Astrocyte (in vitro differentiated cells and primary cell): Measurements from ENCODE around the gene POLR3C. TPM values are rescaled to one million over a fixed set of nuclear protein-coding genes. Genes with fewer than 3 reads are reported as not detected.

Source experiments
- DNase-seq: peaks from one replicate; pipeline ENCODE4 v3.0.0-alpha.2; 2010; ENCODE audit warnings: low read depth
- FAIRE-seq: peaks from 2 replicates; lab custom pipeline; 2011; peaks lifted over from hg19 to GRCh38; lab: Jason Lieb, UNC
- H2AFZ ChIP-seq: 2 replicates; pipeline ENCODE4 v1.6.0; 2012; ENCODE audit warnings: low read depth, low read length, inconsistent platforms
- H3K27ac ChIP-seq: 2 replicates; pipeline ENCODE4 v1.5.1; 2011; ENCODE audit warnings: low read depth, low read length, inconsistent platforms
- H3K27me3 ChIP-seq: 2 replicates; pipeline ENCODE4 v1.6.0; 2011; ENCODE audit warnings: low read length, inconsistent platforms; ENCODE audit not compliant: insufficient read depth
- H3K36me3 ChIP-seq: 2 replicates; pipeline ENCODE4 v1.5.1; 2011; ENCODE audit warnings: low read length, inconsistent platforms; ENCODE audit not compliant: insufficient read depth
- H3K4me1 ChIP-seq: 2 replicates; pipeline ENCODE4 v1.5.1; 2011; ENCODE audit warnings: low read length, inconsistent platforms; ENCODE audit not compliant: insufficient read depth
- H3K4me2 ChIP-seq: 2 replicates; pipeline ENCODE4 v1.6.0; 2012; ENCODE audit warnings: low read length, inconsistent platforms
- H3K4me3 ChIP-seq: 2 replicates; pipeline ENCODE4 v1.5.1; 2011; ENCODE audit warnings: low read depth, mild to moderate bottlenecking, low read length, inconsistent platforms; ENCODE audit not compliant: insufficient read depth
- H3K79me2 ChIP-seq: 2 replicates; pipeline ENCODE4 v1.6.0; 2012; ENCODE audit warnings: mild to moderate bottlenecking, low read length, inconsistent platforms; ENCODE audit not compliant: insufficient read depth
- H3K9ac ChIP-seq: 2 replicates; pipeline ENCODE4 v1.6.0; 2012; ENCODE audit warnings: mild to moderate bottlenecking, low read length, inconsistent platforms
- H3K9me3 ChIP-seq: 2 replicates; pipeline ENCODE4 v1.5.1; 2012; ENCODE audit warnings: low read depth, mild to moderate bottlenecking, low read length, inconsistent platforms; ENCODE audit not compliant: insufficient read depth
- H4K20me1 ChIP-seq: 2 replicates; pipeline ENCODE4 v1.6.0; 2012; ENCODE audit warnings: low read length, inconsistent platforms; ENCODE audit not compliant: insufficient read depth
- H3K27ac Mint-ChIP-seq: one replicate; pipeline ENCODE4 v1.8.0; 2021; ENCODE audit warnings: mild to moderate bottlenecking, mixed read lengths; ENCODE audit not compliant: unreplicated experiment
- H3K27me3 Mint-ChIP-seq: one replicate; pipeline ENCODE4 v1.8.0; 2021; ENCODE audit warnings: low read depth, mixed read lengths; ENCODE audit not compliant: unreplicated experiment
- H3K36me3 Mint-ChIP-seq: one replicate; pipeline ENCODE4 v1.8.0; 2021; ENCODE audit warnings: low read depth, mixed read lengths; ENCODE audit not compliant: unreplicated experiment
- H3K4me1 Mint-ChIP-seq: one replicate; pipeline ENCODE4 v1.8.0; 2021; ENCODE audit warnings: low read depth, mixed read lengths; ENCODE audit not compliant: unreplicated experiment
- H3K4me3 Mint-ChIP-seq: one replicate; pipeline ENCODE4 v1.8.0; 2021; ENCODE audit warnings: mild to moderate bottlenecking, moderate library complexity, mixed read lengths; ENCODE audit not compliant: unreplicated experiment
- H3K9me3 Mint-ChIP-seq: one replicate; pipeline ENCODE4 v1.8.0; 2021; ENCODE audit warnings: mild to moderate bottlenecking, mixed read lengths; ENCODE audit not compliant: unreplicated experiment
- CTCF ChIP-seq: IDR thresholded peaks from 2 replicates; pipeline ENCODE4 v1.5.1; 2011; ENCODE audit warnings: low read depth, mild to moderate bottlenecking, inconsistent platforms, low read length, moderate library complexity; ENCODE audit not compliant: insufficient read depth
- EZH2 ChIP-seq: IDR thresholded peaks from 2 replicates; pipeline ENCODE4 v1.6.1; 2012; ENCODE audit warnings: mild to moderate bottlenecking, low read length, inconsistent platforms; ENCODE audit not compliant: insufficient read depth
- total RNA-seq: library from RNA; stranded (reverse); gene quantifications from 2 replicates; pipeline ENCODE4 v1.2.1, GENCODE V29; 2021

POLR3C gene
- total RNA-seq, 1 donor from 2014 or later, result 43.3 TPM

- no peak overlapping the region for H3K9ac ChIP-seq
- H3K9me3 ChIP-seq, result no peaks in the 10 kb centered on the region
- DNase-seq (no peak), FAIRE-seq (no peak)
- H3K9me3 Mint-ChIP-seq, result no peaks in the 10 kb centered on the region
- peaks cover 30% of the 10 kb centered on the region for H3K36me3 Mint-ChIP-seq
- H3K27me3 ChIP-seq, result no peaks in the 10 kb centered on the region
- H3K79me2 ChIP-seq, result peaks cover 19% of the 10 kb centered on the region
- H3K27ac Mint-ChIP-seq, result no peak overlapping the region
- no peaks in the 10 kb centered on the region for H3K27me3 Mint-ChIP-seq
- H3K27ac ChIP-seq, result no peak overlapping the region
- H2AFZ ChIP-seq, result no peak overlapping the region
- no peak overlapping the region for H3K4me3 ChIP-seq
- peaks cover 9% of the 10 kb centered on the region for H3K4me1 Mint-ChIP-seq
- TF ChIP-seq EZH2 (no peak), CTCF (peak; percentile 15)
- peaks cover 27% of the 10 kb centered on the region for H4K20me1 ChIP-seq
- peaks cover 51% of the 10 kb centered on the region for H3K36me3 ChIP-seq
- H3K4me2 ChIP-seq, result no peak overlapping the region
- H3K4me1 ChIP-seq, result peaks cover 13% of the 10 kb centered on the region
- H3K4me3 Mint-ChIP-seq, result no peak overlapping the region
These were observed 31.5 kb downstream of the POLR3C start for GRCh38 chr1:145855426-145855948.

- Histone ChIP-seq H3K79me2 (peaks cover 19% of the 10 kb centered on the region), H3K36me3 (peaks cover 39% of the 10 kb centered on the region), H3K4me3 (no peak overlapping the region), H2AFZ (no peak overlapping the region), H3K27me3 (no peaks in the 10 kb centered on the region), H4K20me1 (peaks cover 27% of the 10 kb centered on the region), H3K9ac (no peak overlapping the region), H3K4me1 (peaks cover 11% of the 10 kb centered on the region), H3K9me3 (no peaks in the 10 kb centered on the region), H3K27ac (no peak overlapping the region), H3K4me2 (peak overlapping the region; percentile 90)
- peak overlapping the region; percentile 47 for H3K4me3 Mint-ChIP-seq
- H3K36me3 Mint-ChIP-seq, result peaks cover 23% of the 10 kb centered on the region
- no peak for DNase-seq
- H3K27me3 Mint-ChIP-seq, result no peaks in the 10 kb centered on the region
- H3K9me3 Mint-ChIP-seq, result no peaks in the 10 kb centered on the region
- peaks cover 5% of the 10 kb centered on the region for H3K4me1 Mint-ChIP-seq
- TF ChIP-seq EZH2 (no peak), CTCF (no peak)
- H3K27ac Mint-ChIP-seq, result no peak overlapping the region
- no peak for FAIRE-seq
These were observed 33.2 kb downstream of the POLR3C start for GRCh38 chr1:145857170-145857569.

- FAIRE-seq (no peak), DNase-seq (no peak)
- H3K4me1 ChIP-seq, result peaks cover 11% of the 10 kb centered on the region
- H3K27ac ChIP-seq, result peak overlapping the region; percentile 65
- TF ChIP-seq EZH2, result no peak
- TF ChIP-seq CTCF, result no peak
- H4K20me1 ChIP-seq, result peaks cover 27% of the 10 kb centered on the region
- peak overlapping the region; percentile 90 for H3K9ac ChIP-seq
- H3K36me3 ChIP-seq, result peaks cover 32% of the 10 kb centered on the region
- Mint-ChIP-seq H3K4me3 (peak overlapping the region; percentile 96), H3K27ac (no peak overlapping the region), H3K36me3 (peaks cover 22% of the 10 kb centered on the region), H3K4me1 (peaks cover 5% of the 10 kb centered on the region), H3K9me3 (no peaks in the 10 kb centered on the region), H3K27me3 (peaks cover 4% of the 10 kb centered on the region)
- no peaks in the 10 kb centered on the region for H3K9me3 ChIP-seq
- peaks cover 19% of the 10 kb centered on the region for H3K79me2 ChIP-seq
- H2AFZ ChIP-seq, result peak overlapping the region; percentile 76
- H3K27me3 ChIP-seq, result no peaks in the 10 kb centered on the region
- peak overlapping the region; percentile 96 for H3K4me3 ChIP-seq
- peak overlapping the region; percentile 90 for H3K4me2 ChIP-seq
These were observed 34.4 kb downstream of the POLR3C start for GRCh38 chr1:145858238-145858900.
